DMS53 (cell line): ENCODE data around the gene SRL.
"Not testable (repeated sequence)": the region's sequence is repeated elsewhere in the genome, so short reads cannot be mapped to it uniquely, and the experiment has no call there.

Source experiments
- DNase-seq: peaks from one replicate; lab custom pipeline; 2025; lab: John Stamatoyannopoulos, UW

SRL gene

GRCh38 chr16:4260360-4260759 is 18.5 kb upstream of the SRL start:
- peak; percentile 98 for DNase-seq

GRCh38 chr16:4257646-4258556 is 16.0 kb upstream of the SRL start:
- DNase-seq = no peak

- DNase-seq = peak; percentile 99
Observed at GRCh38 chr16:4253394-4254150, 11.7 kb upstream of the SRL start.

GRCh38 chr16:4253012-4253393 is 11.1 kb upstream of the SRL start:
- not testable (repeated sequence) for DNase-seq

GRCh38 chr16:4249530-4250308 is 7.8 kb upstream of the SRL start:
- DNase-seq = no peak

- no peak for DNase-seq
Observed at GRCh38 chr16:4247460-4247784, 5.5 kb upstream of the SRL start.

GRCh38 chr16:4246777-4247459 is 5.0 kb upstream of the SRL start:
- no peak for DNase-seq

GRCh38 chr16:4245077-4245791 is 3.4 kb upstream of the SRL start:
- no peak for DNase-seq

GRCh38 chr16:4244254-4245076 is 2.6 kb upstream of the SRL start:
- DNase-seq = peak; percentile 42

- no peak for DNase-seq
Observed at GRCh38 chr16:4241258-4241927, 487 bp downstream of the SRL start.

GRCh38 chr16:4240624-4241023 is 1.3 kb downstream of the SRL start:
- no peak for DNase-seq

- no peak for DNase-seq
Observed at GRCh38 chr16:4239682-4240175, 2.2 kb downstream of the SRL start.

- DNase-seq = no peak
Observed at GRCh38 chr16:4239020-4239419, 2.9 kb downstream of the SRL start.

GRCh38 chr16:4233431-4233830 is 8.4 kb downstream of the SRL start:
- no peak for DNase-seq

- no peak for DNase-seq
Observed at GRCh38 chr16:4232541-4233386, 9.1 kb downstream of the SRL start.

- DNase-seq = no peak
Observed at GRCh38 chr16:4231886-4232285, 10.0 kb downstream of the SRL start.

- DNase-seq = no peak
Observed at GRCh38 chr16:4231367-4231766, 10.5 kb downstream of the SRL start.

- DNase-seq = no peak
Observed at GRCh38 chr16:4227040-4227332, 14.9 kb downstream of the SRL start.
